ENCODE results near the gene R3HDM2.
"Not testable (repeated sequence)": the region's sequence is repeated elsewhere in the genome, so short reads cannot be mapped to it uniquely, and the experiment has no call there.

DNA sequence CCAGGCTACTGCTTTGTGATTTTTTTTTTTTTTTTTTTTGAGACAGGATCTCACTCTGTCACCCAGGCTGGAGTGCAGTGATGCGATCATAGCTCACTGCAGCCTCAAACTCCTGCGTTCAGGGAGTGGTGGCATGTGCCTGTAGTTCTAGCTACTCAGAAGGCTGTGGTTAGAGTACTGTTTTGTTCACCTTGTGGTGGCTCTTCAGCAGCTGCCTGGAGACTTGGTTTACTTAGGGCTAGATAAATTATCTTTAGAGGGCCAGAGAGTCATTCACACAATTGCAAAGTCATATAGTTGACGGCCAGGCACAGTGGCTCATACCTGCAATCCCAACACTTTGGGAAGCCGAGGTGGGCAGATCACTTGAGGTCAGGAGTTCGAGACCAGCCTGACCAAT, 118.6 kb downstream of the R3HDM2 start:
- TF ChIP-seq, protein P1, sequence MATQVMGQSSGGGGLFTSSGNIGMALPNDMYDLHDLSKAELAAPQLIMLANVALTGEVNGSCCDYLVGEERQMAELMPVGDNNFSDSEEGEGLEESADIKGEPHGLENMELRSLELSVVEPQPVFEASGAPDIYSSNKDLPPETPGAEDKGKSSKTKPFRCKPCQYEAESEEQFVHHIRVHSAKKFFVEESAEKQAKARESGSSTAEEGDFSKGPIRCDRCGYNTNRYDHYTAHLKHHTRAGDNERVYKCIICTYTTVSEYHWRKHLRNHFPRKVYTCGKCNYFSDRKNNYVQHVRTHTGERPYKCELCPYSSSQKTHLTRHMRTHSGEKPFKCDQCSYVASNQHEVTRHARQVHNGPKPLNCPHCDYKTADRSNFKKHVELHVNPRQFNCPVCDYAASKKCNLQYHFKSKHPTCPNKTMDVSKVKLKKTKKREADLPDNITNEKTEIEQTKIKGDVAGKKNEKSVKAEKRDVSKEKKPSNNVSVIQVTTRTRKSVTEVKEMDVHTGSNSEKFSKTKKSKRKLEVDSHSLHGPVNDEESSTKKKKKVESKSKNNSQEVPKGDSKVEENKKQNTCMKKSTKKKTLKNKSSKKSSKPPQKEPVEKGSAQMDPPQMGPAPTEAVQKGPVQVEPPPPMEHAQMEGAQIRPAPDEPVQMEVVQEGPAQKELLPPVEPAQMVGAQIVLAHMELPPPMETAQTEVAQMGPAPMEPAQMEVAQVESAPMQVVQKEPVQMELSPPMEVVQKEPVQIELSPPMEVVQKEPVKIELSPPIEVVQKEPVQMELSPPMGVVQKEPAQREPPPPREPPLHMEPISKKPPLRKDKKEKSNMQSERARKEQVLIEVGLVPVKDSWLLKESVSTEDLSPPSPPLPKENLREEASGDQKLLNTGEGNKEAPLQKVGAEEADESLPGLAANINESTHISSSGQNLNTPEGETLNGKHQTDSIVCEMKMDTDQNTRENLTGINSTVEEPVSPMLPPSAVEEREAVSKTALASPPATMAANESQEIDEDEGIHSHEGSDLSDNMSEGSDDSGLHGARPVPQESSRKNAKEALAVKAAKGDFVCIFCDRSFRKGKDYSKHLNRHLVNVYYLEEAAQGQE (IDR thresholded peaks at IDR 0.05; ENCODE audit: borderline replicate concordance): not testable (repeated sequence)
- TF ChIP-seq, protein P2, sequence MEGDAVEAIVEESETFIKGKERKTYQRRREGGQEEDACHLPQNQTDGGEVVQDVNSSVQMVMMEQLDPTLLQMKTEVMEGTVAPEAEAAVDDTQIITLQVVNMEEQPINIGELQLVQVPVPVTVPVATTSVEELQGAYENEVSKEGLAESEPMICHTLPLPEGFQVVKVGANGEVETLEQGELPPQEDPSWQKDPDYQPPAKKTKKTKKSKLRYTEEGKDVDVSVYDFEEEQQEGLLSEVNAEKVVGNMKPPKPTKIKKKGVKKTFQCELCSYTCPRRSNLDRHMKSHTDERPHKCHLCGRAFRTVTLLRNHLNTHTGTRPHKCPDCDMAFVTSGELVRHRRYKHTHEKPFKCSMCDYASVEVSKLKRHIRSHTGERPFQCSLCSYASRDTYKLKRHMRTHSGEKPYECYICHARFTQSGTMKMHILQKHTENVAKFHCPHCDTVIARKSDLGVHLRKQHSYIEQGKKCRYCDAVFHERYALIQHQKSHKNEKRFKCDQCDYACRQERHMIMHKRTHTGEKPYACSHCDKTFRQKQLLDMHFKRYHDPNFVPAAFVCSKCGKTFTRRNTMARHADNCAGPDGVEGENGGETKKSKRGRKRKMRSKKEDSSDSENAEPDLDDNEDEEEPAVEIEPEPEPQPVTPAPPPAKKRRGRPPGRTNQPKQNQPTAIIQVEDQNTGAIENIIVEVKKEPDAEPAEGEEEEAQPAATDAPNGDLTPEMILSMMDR (IDR thresholded peaks at IDR 0.05; ENCODE audit: poor library complexity, severe bottlenecking): not testable (repeated sequence)
- not testable (repeated sequence) for TF ChIP-seq SMC3 (conservative IDR thresholded peaks at IDR 0.05; ENCODE audit: poor library complexity); POLR2AphosphoS5 (IDR thresholded peaks at IDR 0.05)

All from neural cell (in vitro differentiated cells).